GM18526 (cell line): ENCODE measurements around the gene RASA4.
"Not testable (repeated sequence)": the region's sequence is repeated elsewhere in the genome, so short reads cannot be mapped to it uniquely, and the experiment has no call there.

Source experiments
- POLR2A ChIP-seq: IDR thresholded peaks from 3 replicates; pipeline ENCODE4 v1.6.1; 2011; ENCODE audit not compliant: insufficient read length; ENCODE audit errors: extremely low read depth

Gene RASA4

GRCh38 chr7:102616507-102617125 lies at the start of gene RASA4:
Gene RASA4 (minus strand): TSS chr7:102616756. CDS start chr7:102616689, 67 bp downstream.
- TF ChIP-seq POLR2A = not testable (repeated sequence)

DNA sequence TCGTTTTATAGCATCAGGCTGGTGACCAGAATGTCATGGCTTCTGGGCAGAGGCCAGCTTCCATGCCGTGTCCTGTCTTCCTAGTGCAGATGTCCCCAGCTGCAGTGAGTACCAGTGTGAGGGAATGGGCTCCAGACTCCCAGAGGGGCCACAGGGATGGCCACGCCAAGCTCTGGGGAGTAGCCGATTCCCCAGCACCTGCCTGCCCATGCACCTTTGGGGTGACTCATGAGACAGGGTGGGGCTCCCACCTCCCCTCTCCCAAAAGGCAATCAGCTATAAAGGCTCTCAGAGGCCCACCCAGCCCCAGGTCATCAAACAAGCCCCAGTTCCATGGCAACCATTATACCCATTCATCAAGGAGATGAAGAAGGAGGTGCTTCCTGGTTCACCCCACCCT lies 33.4 kb upstream of the RASA4 start, which contains the start of gene SPDYE2B:
SPDYE2B (plus strand) TSS at position 396 of the 400 bp plus-strand sequence. CDS start 2,030 bp downstream, outside the sequence.
- TF ChIP-seq POLR2A = not testable (repeated sequence)

DNA sequence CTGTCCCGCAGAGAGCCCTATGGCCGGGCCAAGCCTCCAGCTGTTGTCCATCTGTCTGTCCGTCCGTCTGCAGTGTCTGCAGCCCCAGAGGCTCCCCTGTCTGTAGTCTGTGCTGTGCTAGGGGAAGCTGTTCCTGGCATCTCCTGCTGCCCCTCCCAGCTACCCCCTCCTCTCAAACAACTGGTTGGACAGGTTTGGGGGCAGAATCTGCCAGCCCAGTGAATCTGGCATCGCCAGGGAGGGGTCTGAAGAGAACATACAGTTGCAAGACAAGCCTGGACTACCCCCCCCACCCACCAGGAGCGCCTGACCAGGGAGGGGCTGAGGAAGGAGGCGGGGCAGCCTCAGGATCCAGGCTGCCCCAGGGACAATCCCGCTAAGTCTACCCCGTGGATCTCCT lies 26.1 kb upstream of the RASA4 start, which contains the start of gene UPK3BL1:
UPK3BL1 (minus strand) TSS at position 101 of the 400 bp plus-strand sequence; CDS start at position 51, 50 bp downstream.
- TF ChIP-seq POLR2A = not testable (repeated sequence)

GRCh38 chr7:102572261-102573239 lies 44.0 kb downstream of the RASA4 start, which contains the start of gene POLR2J3:
Gene POLR2J3 (minus strand): TSS chr7:102572583. CDS start chr7:102572521, 62 bp downstream.
- TF ChIP-seq POLR2A = peak; percentile 40

DNA sequence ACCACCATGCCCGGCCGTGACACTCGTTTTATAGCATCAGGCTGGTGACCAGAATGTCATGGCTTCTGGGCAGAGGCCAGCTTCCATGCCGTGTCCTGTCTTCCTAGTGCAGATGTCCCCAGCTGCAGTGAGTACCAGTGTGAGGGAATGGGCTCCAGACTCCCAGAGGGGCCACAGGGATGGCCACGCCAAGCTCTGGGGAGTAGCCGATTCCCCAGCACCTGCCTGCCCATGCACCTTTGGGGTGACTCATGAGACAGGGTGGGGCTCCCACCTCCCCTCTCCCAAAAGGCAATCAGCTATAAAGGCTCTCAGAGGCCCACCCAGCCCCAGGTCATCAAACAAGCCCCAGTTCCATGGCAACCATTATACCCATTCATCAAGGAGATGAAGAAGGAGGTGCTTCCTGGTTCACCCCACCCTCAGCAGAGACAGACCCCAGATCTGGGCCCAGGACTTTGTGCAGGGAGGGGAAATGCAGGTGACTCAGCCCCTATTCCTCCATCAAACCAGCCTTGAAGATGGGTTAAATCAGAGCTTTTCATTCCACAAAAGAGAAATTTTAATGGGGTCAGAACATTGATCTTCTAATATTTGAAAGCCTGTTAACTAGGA lies 65.6 kb downstream of the RASA4 start, which contains the start of gene SPDYE2:
SPDYE2 (plus strand) TSS at position 419 of the 615 bp plus-strand sequence. CDS start 2,030 bp downstream, outside the sequence.
- TF ChIP-seq POLR2A = not testable (repeated sequence)

- TF ChIP-seq POLR2A = not testable (repeated sequence)
Observed at GRCh38 chr7:102543596-102543995, 73.0 kb downstream of the RASA4 start, which contains the start of gene UPK3BL2. Gene UPK3BL2 (minus strand): TSS chr7:102543696. CDS start chr7:102543636, 60 bp downstream.
